Keratinocyte (primary cell): Measurements from ENCODE around the gene SOCS6.

ENCODE experiments used
- CTCF ChIP-seq, 3 experiments: IDR thresholded peaks in 1 of 3; conservative IDR thresholded peaks in 1 of 3; optimal IDR thresholded peaks in 1 of 3; 2 replicates in 2 of 3; 3 replicates in 1 of 3; pipeline versions ENCODE3 to v1.5.1; 2011; ENCODE audit warnings: low read length in 3 of 3, mild to moderate bottlenecking in 3 of 3, moderate library complexity in 2 of 3, control low read depth in 1 of 3, inconsistent platforms in 1 of 3; ENCODE audit not compliant: insufficient read depth in 2 of 3; ENCODE audit errors: extremely low read depth in 1 of 3
- EZH2 ChIP-seq: IDR thresholded peaks from one replicate; pipeline ENCODE4 v1.6.1; 2012; ENCODE audit warnings: inconsistent platforms, mild to moderate bottlenecking, low read length, moderate library complexity

- no peak for TF ChIP-seq CTCF (optimal IDR thresholded peaks at IDR 0.05 in 1 of 3, IDR thresholded peaks at IDR 0.05 in 1 of 3, conservative IDR thresholded peaks at IDR 0.05 in 1 of 3; ENCODE audit: extremely low read depth in 1 of 3, insufficient read depth in 2 of 3, low read length in 3 of 3)
- no peak for TF ChIP-seq EZH2
These were observed 43.8 kb downstream of the SOCS6 start for GRCh38 chr18:70332694-70333093.
